HG03045 (cell line): ENCODE data around the gene VAMP5.
"Not testable (repeated sequence)": the region's sequence is repeated elsewhere in the genome, so short reads cannot be mapped to it uniquely, and the experiment has no call there.

ENCODE experiments used
- ATAC-seq: cut with Tn5 transposase; IDR thresholded peaks from one replicate; pipeline ENCODE4 v1.9.1; 2021; ENCODE audit warnings: mild to moderate bottlenecking, moderate library complexity; ENCODE audit not compliant: unreplicated experiment

Gene VAMP5

GRCh38 chr2:85549826-85550225 is 34.4 kb upstream of the VAMP5 start:
- ATAC-seq = no peak

DNA sequence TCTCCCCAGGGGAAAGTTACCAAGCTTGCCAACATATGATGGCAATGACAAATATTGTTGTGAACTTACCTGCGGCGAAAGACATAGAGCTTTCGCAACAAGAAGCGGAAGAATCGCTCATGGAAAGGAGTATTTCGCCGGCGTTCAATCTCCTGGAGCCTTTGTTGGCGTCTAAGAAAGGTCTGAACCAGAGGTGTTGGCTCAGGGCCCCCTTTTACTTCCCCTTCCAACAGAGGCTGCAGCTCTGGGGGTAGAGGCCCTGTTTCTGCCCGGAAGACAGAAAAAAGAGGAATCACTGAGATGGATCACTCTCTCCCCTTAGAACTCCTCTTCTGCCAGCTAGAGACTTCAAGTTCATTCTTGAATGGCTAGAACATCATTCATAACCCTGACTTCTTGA is 33.7 kb upstream of the VAMP5 start:
- no peak for ATAC-seq

- ATAC-seq = no peak
Observed at GRCh38 chr2:85551698-85552678, 32.2 kb upstream of the VAMP5 start.

DNA sequence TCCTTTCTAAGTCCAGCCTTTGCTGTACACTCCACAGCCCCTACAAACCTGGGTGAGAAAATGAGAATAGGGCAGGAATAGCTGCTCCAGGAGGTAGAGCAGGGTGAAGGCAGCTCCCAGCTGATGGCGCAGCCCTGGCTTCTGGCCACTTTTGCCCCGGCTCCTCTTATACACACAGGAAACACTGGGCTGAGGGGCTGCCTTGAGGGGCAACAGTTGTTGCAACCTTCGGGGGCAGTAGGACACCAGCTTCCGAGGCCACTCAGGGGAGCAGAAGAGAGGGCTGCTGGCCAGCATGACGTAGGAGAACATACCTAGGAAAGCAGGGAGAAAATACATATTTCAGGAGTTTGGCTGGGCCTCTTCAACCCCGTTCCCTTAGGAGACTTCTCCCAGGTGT is 31.0 kb upstream of the VAMP5 start:
- ATAC-seq = no peak

DNA sequence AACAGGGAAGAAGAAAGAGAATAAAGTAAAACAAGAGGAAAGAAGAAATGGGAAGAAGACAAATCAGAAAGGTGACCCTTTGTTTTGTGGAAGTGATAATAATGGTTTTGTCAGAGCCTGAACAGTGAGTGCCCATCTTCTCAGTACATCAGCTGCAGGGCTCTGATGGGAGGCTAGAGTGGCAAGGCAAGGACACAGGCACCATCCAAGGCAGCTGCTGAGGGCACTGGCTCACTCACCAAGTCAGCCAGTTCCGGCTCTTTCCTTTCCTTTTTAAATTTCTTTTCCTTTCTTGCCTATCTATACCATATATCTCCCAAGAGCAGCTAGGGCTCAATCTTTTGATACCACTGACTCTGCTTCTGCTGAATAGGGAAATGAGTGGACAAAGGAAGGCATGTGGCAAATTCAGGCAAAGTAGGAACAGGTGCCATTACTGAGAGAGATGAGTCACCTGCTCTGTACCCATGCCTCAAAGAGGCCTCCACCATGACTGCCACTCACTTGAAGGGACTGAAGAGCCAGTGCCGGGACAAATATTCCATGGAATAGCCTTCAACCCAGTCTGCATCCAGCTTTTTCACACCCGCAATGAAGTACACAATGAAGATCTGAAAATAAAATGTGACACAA is 29.1 kb upstream of the VAMP5 start:
- ATAC-seq = no peak

DNA sequence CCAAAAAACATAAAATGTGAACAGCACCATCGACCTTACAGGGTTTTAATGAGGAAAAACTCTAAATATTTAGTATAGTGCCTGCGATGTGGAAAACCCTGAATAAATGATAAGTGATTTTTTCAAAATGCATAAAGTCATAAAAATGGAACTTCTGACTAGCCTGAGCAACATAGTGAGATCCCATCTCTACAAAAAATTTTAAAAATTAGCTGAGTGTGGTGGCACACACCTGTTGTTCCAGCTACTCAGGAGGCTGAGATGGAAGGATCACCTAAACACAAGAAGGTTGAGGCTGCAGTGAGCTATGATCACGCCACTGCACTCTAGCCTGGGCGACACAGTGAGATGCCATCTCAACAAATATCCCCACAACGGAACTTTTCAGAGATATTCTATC is 27.1 kb upstream of the VAMP5 start:
- ATAC-seq = no peak

- ATAC-seq = no peak
Observed at GRCh38 chr2:85558160-85558559, 26.1 kb upstream of the VAMP5 start.

GRCh38 chr2:85560403-85560726 is 23.9 kb upstream of the VAMP5 start:
- ATAC-seq = not testable (repeated sequence)

DNA sequence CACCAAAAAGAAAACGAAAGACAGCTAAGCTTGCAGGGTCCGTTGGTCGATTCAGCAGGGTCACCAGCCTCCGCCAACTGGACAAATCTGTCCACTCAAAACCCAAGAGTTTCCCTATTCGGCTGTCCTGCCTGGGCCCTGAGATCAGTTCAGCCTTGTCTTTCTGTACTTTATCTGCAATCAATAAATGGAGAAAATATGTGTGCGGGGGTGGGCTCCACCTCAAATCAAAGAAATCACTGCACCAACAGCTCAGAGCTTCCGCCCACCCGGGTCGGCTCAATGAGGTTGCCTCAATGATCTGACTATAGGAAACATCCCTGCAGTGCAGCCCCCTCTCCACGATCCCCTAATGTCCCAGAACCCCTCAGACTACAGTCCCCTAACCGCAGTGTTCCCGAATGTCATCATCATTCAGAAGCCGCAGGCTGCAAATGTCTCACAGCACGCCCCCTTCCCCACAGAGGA is 23.4 kb upstream of the VAMP5 start:
- ATAC-seq = peak; percentile 33

DNA sequence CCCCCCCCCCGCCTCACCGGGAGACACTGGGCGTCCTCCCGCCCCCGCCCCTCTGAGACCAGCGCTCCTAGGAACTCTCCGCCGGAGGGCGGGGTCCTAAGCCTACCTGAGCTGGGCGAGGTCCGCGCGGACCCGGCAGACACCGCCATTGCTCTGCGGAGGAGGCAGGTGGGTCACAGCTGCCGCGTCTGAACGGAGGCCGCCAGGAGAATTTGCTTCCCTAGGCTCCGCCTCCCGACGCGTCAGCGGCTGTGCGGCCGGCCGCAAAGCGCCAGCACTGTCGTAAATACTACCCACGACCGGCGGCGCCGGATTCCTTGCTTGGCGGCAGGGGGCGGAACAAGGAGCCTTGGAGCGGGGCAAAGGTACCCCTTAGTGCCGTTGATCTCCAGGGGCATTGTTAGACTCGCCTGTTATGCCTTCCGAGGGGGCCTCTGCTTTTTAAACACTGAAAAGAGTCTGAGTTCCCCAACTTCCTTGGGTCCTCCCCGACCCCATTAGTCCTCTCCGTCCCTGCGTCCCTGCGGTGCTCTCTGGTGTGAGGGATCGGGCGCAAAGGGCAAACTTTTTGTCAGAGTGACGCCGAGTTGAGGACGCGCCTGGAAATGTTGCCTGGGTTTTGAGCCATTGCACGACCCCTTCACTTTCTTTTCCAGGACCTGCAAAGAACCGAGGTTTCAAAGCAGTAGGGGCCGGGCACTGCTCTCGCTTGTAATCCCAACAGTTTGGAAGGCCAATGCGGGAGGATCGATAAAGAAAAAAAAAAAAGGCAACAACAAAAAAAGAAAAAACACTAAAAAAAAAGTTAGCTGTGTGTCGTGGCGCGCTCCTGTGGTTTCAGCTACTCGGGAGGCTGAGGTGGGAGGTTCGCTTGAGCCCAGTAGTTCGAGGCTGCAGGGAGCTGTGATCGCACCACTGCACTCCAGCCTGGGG is 22.7 kb upstream of the VAMP5 start, which contains the start of gene GGCX:
TSS of gene GGCX (minus strand) at position 214 of the 933 bp plus-strand sequence. CDS start at position 149, 65 bp downstream.
- ATAC-seq = peak; percentile 92

GRCh38 chr2:85564144-85564563 is 20.1 kb upstream of the VAMP5 start:
- no peak for ATAC-seq

DNA sequence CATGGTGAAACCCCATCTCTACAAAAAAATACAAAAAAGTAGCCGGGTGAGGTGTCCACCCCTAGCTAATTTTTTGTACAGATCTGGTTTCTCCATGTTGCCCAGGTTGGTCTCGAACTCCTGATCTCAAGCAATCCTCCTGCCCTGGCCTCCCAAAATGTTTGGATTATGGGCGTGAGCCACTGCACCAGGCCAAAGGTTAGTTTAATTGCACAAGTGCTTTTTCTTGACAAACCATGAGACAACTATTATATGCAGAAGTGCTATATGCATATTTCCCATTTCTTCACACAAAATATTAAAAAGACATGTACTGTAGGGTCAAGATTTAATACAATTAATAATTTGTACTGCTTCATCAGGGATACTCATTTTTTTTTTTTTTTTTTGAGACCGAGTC is 18.0 kb upstream of the VAMP5 start:
- no peak for ATAC-seq

DNA sequence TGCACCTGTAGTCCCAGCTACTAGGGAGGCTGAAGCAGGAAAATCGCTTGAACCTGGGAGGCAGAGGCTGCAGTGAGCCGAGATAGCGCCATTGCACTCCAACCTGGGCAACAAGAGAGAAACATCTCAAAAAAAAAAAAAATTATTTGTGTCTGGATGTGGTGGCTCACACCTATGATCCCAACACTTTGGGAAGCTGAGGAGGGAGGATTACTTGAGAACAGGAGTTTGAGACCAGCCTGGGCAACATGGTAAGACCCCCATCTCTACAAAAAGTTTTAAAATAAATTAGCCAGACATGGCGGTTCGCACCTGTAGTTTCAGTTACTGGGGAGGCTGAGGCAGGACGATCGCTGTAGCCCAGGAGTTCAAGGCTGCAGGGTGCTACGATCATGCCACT is 8.5 kb upstream of the VAMP5 start:
- ATAC-seq = no peak

DNA sequence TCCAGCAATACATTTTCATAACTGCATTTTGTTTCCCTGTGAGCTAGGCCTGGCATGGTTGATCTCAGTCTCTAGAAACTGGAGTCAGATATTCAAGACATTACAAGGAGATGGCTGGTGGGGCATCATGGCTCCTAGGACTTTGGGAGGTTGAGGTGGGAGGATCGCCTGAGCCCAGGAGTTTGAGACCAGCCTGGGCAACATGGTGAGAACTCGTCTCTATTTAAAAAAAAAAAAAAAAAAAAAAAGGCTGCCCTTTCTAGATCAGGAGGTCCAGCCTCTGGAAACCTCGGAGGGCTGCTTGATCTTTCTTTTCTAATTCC is 7.2 kb upstream of the VAMP5 start:
- no peak for ATAC-seq

- ATAC-seq = peak; percentile 61
Observed at GRCh38 chr2:85577386-85578242, 6.6 kb upstream of the VAMP5 start, which contains the start of gene VAMP8. TSS of gene VAMP8 (plus strand) at chr2:85577586. CDS start at chr2:85577647, 61 bp downstream.

DNA sequence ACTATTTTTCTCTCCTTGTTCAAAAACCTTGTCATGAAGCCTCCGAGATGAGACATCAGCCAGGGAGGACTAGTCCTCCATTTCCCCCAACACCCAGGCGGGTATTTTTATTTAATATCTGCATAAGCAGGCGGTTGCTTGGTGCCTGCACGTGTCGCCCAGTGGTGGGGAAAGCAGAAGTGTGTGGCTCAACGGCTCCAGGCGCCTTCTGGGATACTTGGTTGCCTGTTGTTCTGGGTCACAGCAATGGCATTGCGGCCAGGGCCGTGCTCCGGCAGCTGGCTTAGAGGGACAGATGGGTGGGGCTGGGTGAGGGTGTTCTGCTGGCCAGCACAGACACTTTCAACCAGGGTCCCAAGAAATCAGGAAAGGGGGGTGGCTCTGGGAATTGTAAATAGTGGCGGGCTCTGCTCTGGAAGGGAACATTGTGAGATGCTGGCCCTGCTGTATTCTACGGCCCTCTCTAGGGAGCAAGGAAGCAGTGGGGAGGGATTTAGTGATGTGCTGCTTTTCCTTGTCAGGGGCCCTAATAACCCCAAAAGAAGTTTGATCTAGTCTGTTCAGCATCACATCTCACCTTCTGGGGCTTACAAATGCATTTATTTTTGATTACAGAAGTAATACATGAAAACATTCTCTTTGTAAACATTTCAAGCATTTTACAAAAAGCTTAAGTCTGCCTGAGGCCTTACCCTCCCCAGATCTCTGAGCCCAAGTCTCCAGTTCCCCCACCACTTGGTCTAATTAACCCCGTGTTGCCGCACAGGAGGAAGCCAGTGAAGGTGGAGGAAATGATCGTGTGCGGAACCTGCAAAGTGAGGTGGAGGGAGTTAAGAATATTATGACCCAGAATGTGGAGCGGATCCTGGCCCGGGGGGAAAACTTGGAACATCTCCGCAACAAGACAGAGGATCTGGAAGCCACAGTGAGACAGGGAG is 5.7 kb upstream of the VAMP5 start:
- no peak for ATAC-seq

- no peak for ATAC-seq
Observed at GRCh38 chr2:85579266-85579935, 4.8 kb upstream of the VAMP5 start.

DNA sequence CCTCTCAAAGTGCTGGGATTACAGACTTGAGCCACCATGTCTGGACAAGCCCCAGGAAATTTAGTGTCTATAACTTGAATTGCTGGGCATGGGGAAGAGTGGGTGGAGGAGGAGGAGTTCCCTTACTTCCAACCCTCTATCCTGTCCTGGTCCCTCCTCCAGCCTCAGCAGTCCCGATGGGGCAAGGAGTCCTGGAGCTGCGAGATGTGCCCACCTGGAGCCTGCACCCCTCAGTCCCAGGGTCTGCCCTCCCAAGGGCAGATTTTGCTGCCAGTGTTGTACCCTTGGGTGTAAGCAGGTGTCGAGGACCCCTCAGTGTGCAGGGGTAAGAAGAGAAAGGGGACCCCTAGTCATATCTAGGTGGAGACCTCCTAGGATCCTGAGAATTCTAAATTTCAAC is 4.0 kb upstream of the VAMP5 start:
- ATAC-seq = no peak
